Kidney glomerular epithelial cell (primary cell): ENCODE data around the gene LIPF.
"Not testable (repeated sequence)": the region's sequence is repeated elsewhere in the genome, so short reads cannot be mapped to it uniquely, and the experiment has no call there.

Source experiments
- DNase-seq: peaks from one replicate; lab custom pipeline; 2025; lab: John Stamatoyannopoulos, UW

Gene LIPF

GRCh38 chr10:88664142-88664541 is at the start of gene LIPF:
TSS of gene LIPF (plus strand) at chr10:88664442. CDS start at chr10:88667298, 2,856 bp downstream.
- no peak for DNase-seq

GRCh38 chr10:88616250-88616977 is 47.8 kb upstream of the LIPF start:
- no peak for DNase-seq

- no peak for DNase-seq
Observed at GRCh38 chr10:88617772-88618300, 46.4 kb upstream of the LIPF start.

DNA sequence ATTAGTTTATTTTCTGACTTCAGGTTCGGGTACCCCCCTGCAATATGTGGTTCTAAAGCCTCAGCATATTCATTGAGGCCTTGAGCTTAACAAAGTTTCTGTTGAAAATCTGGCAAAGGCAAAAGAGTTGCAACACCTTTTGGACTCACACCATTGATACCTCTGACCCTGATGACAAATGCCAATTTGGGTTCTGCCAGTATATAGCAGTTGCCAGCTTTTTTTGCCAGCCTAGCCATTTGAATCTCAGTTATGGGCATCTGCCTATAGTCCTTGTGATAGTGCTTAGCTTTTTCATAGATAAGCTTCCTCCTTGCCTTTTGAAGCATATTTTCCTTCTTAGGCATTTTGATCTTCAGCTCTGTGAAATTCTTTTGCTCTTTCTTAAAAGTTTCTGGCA is 45.7 kb upstream of the LIPF start:
- DNase-seq: no peak

GRCh38 chr10:88620441-88620840 is 43.8 kb upstream of the LIPF start:
- no peak for DNase-seq

DNA sequence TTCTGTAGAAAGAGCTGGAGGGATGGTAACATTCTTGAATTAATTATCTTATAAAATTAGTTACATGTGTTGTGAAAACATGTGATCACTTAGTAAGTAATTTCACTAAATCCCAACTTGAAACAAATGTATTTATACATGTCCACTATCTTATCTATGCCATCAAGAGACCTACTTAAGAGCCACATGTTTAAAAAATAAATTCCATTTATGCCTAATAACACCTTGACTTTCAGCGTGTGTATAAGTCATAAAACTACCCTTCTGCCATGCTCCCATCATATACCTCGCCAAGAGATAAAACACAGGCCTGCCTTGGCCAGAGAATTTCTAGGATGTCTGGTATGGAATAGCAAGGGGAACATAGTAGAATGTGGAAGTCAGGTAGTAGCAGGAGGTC is 40.4 kb upstream of the LIPF start:
- DNase-seq: no peak

DNA sequence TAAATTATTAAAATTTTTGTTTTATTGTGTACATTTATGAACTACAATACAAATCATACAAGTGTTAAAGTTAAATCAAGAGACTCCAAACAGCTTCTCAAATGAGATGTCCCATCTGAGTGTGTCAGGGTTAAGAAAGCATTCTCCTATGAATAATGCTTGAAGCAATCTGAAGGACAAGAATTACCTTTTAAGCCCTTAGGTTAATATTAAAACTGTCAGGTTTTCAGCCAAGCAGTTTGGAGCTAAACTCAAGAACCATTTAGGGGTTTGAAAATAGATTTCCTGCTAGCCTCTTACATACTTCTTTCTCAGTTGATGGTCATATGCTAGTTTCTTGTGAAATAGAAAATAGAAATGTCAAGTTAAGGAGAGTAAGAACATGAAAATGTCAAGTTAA is 39.4 kb upstream of the LIPF start:
- DNase-seq: no peak

DNA sequence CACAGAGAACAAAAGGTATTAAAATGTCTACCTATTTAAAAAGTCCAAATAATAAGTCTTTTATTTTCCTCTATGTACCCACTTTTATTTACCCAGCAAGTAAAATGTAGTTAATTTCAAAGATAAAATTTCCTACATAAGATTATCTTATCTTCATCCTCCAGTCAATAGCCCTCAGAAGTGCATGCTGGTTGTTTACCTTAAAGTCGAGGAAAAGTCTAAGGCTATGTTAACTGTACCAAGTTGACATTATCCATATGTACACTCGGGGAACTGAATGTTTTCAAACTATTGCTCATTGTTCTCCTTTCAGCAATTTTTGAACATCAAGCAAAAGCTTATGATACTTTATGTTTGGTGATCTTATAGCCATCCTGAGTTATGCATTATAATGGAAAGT is 24.1 kb upstream of the LIPF start:
- no peak for DNase-seq

DNA sequence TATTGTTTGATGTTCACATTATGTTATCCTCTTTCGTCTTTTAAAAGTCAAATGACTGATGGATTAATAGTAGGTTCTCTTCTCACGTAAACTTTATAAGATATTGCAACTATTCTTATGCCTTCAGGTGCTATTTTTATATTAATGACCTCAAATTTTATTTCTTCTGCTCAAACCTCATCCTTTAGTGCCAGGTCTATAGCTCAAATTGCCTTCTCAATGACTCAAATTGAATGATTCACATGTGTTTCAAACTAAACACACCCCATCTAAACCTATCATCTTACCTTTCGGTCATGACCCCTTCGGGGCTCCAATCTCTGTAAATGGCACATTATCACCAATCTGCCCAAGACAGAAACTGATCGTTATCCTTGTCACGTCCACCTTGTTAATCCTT is 22.0 kb upstream of the LIPF start:
- no peak for DNase-seq

DNA sequence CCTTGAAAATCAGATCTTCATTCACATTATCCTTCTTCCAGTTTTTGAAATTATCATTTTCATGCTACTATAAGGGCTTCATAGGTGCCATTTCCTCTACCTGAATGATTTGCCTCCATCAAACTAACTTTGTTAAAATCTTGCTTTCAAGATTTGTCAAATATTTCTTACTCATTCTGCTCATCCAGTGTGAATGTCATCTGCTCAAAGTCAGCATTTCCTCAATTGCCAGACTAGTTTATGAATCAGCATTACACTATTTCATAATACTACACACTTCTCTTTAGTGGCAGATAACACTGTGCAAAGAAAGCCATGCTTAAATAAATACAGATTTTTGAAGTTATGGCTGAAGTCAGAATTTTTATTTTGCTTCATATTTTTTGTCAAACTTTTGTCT is 21.3 kb upstream of the LIPF start:
- DNase-seq: no peak

DNA sequence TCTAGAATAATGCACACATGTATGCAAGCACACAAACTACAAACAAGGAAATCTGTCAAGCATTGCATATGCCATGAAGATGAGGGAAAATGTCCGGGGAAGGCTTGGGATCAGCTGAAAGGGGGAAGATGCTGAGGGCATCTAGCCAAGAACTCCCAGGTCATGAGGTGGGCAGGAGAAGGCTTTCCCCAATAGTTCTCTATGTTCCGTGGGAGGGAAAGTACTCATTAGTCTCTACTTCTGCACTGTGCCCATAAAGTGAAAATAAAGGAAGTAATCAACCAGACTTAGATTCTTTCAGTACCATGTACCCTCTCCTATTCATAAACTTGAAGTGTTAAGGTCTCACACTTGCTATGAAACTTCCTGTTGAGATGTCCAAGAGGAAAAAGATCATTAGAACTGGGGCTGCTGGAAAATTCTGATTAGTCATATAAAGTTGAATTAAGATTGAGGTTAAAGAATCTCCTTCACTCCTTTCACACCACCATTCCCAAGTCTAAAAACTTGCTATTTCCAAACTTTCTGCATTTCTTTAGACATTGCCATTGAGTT is 17.1 kb upstream of the LIPF start:
- DNase-seq: no peak

DNA sequence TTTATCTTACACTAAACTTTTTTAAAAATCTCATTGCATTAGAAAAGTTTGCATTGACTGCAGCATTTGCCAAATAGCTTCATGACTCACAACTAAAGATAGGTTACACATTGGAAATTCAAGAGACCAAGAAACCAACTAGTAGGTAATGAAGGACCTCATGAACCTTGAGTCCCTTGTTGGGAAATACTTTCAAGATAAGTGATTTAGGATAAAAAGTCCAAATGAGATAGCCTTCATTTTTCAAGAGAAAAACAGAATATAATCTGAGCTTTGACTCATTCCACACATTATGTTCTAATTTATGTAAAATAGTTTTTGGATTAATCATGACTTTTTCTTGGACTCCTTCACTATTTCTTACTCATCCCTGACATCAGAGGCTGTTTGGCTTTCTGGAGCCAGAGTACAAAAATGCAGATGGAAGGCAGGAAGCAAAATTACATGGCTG is 13.1 kb upstream of the LIPF start:
- DNase-seq: peak; percentile 82

- DNase-seq: no peak
Observed at GRCh38 chr10:88652616-88653015, 11.6 kb upstream of the LIPF start.

DNA sequence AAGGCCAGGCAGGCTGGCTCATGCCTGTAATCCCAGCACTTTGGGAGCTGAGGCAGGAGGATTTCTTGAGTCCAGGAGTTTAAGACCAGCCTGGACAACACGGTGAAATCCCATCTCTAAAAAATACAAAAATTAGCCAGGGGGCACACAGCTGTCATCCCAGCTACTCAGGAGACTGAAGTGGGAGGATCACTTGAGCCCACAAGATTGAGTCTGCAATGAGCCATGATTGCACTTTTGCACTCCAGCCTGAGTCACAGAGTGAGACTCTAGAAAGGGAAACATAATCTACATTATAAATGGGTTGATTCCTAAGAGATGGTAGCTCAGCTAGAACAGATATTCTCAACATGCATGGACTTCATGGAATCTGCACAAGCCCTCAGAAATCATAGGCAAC is 6.3 kb upstream of the LIPF start:
- no peak for DNase-seq

DNA sequence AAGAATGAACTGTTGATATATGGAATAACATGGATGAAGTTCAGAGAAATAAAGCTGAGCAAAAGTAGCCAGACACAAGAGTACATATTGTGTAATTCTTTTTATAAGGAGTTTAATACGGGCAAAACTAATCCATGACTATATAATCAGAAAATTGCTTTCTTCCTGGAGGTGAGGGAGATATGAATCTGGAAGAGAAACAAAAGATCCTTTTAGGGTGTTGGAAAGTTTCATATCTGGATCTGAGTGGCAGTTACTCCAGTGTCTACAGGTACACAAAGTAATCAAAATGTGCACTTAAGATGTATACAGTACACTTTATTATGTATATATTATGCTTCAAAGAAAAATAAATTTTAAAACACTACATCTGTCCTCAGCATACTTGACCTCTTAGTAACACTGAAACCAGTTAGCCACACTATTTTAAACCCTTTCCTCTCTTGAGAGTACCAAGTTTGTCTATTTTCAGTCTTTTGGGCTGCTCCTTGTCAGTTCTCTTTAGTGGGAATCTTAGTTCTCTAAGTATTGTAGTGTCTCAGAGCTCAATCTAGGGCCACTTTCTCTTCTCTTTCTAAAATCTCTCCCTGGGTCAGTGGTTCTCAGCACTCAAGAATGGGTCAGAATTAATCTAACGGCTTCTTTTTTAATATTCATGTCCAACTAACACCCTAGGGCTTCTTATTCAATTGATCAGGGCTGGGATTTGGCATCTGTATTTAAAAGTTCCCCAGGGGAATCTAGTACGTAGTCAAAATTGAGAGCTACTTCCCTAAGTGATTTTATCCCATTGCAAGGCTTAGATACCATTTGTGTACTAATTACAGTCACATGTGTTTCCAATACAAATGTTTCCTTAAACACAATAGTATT is 4.3 kb upstream of the LIPF start:
- no peak for DNase-seq

- DNase-seq: no peak
Observed at GRCh38 chr10:88660598-88660884, 3.7 kb upstream of the LIPF start.

DNA sequence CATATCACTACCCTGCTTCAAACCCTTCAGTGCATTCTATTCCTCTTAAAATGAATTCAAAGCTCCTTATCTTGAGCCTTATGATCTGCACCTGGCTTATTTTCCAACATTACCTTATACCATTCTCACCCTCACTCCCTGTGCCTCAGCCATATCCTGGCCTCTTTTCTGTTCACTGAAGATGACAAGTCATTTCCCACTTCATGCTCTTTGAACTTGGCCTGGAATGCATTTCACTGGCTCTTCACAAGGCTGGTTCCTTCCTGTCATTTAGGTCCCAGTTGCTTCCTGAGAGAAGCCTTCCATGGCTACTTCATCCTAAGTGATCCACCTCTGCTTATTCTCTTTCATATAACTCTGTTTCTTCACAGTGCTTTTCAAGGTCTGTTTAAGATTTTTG is 3.2 kb upstream of the LIPF start:
- no peak for DNase-seq

- no peak for DNase-seq
Observed at GRCh38 chr10:88661577-88661976, 2.7 kb upstream of the LIPF start.

- DNase-seq: not testable (repeated sequence)
Observed at GRCh38 chr10:88663153-88663552, 1.1 kb upstream of the LIPF start.

DNA sequence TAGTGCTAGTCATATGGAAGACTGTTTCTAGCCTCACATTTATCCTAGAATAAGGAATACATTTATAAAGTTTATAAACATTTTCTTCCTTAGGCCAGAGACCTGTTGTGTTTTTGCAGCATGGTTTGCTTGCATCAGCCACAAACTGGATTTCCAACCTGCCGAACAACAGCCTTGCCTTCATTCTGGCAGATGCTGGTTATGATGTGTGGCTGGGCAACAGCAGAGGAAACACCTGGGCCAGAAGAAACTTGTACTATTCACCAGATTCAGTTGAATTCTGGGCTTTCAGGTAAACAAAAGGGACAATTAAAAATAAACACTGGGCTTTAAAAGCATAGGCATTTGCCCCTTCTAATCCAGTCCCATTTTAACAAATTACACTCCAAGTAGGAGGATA is 4.2 kb downstream of the LIPF start:
- DNase-seq: no peak

GRCh38 chr10:88670497-88670896 is 6.3 kb downstream of the LIPF start:
- no peak for DNase-seq

- peak; percentile 68 for DNase-seq
Observed at GRCh38 chr10:88672041-88672440, 7.8 kb downstream of the LIPF start.
